ENCODE results near the gene PTGER4. TPM values are rescaled to one million over a fixed set of nuclear protein-coding genes. Genes with fewer than 3 reads are reported as not detected.

The PTGER4 gene
- total and polyA plus RNA-seq, 2 of the 8 experiments (the other 6 are each of a cell fraction or from before 2014, with no cell fraction given), result 0.76 to 1.2 TPM

GRCh38 chr5:40656766-40657165 lies 22.9 kb upstream of the PTGER4 start:
- H3K27ac ChIP-seq (ENCODE audit: low read depth, low read length), result no peak overlapping the region
- H3K4me1 ChIP-seq (replicated peaks in 1 of 4; ENCODE audit: control insufficient read depth in 3 of 4, insufficient read depth in 4 of 4, low read length in 3 of 4), result no peaks in the 10 kb centered on the region
- H2BK5ac ChIP-seq (ENCODE audit: low read depth, low read length), result no peak overlapping the region
- no peak overlapping the region for H3K4me3 ChIP-seq (ENCODE audit: extremely low read depth in 1 of 4, insufficient read depth in 2 of 4, low read depth in 3 of 4, low read length in 4 of 4)
- H3K79me2 ChIP-seq (ENCODE audit: control insufficient read depth in 1 of 2, insufficient read depth in 2 of 2, low read length in 2 of 2), result no peaks in the 10 kb centered on the region
- H2AK5ac ChIP-seq (ENCODE audit: low read depth, low read length), result no peak overlapping the region
- H3K27me3 ChIP-seq (replicated peaks in 1 of 4; ENCODE audit: control insufficient read depth in 3 of 4, extremely low read depth in 1 of 4, insufficient read depth in 3 of 4, low read length in 3 of 4), result no peaks in the 10 kb centered on the region
- TF ChIP-seq NRF1 (IDR thresholded peaks at IDR 0.05; ENCODE audit: low read depth, low read length), result no peak
- TF ChIP-seq, protein P1, sequence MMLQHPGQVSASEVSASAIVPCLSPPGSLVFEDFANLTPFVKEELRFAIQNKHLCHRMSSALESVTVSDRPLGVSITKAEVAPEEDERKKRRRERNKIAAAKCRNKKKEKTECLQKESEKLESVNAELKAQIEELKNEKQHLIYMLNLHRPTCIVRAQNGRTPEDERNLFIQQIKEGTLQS (IDR thresholded peaks at IDR 0.05; ENCODE audit: insufficient read depth, low read depth, low read length), result no peak
- TF ChIP-seq TAF1 (IDR thresholded peaks at IDR 0.05; ENCODE audit: low read depth, low read length), result no peak
- no peak for TF ChIP-seq EGR1 (IDR thresholded peaks at IDR 0.05; ENCODE audit: borderline replicate concordance, low read depth, low read length)
- TF ChIP-seq MAFK (IDR thresholded peaks at IDR 0.05; ENCODE audit: low read depth, low read length), result no peak
- no peak for TF ChIP-seq EP300 (IDR thresholded peaks at IDR 0.05; ENCODE audit: borderline replicate concordance in 1 of 2, low read depth in 2 of 2, low read length in 2 of 2)
- no peak for TF ChIP-seq MAX (IDR thresholded peaks at IDR 0.05)
- TF ChIP-seq KDM4A (IDR thresholded peaks at IDR 0.05; ENCODE audit: low read depth, low read length, severe bottlenecking), result no peak
- no peak for TF ChIP-seq SP4 (IDR thresholded peaks at IDR 0.05; ENCODE audit: low read length)
- TF ChIP-seq SIRT6 (IDR thresholded peaks at IDR 0.05; ENCODE audit: low read length), result no peak
- TF ChIP-seq RBBP5 (IDR thresholded peaks at IDR 0.05; ENCODE audit: borderline replicate concordance, low read depth, low read length), result no peak
- no peak for TF ChIP-seq ASH2L (IDR thresholded peaks at IDR 0.05; ENCODE audit: low read length)
- TF ChIP-seq SP1 (IDR thresholded peaks at IDR 0.05; ENCODE audit: low read depth, low read length), result no peak
- H4K20me1 ChIP-seq (replicated peaks in 1 of 2; ENCODE audit: control insufficient read depth in 1 of 2, insufficient read depth in 2 of 2, low read length in 2 of 2), result no peaks in the 10 kb centered on the region
- no peak overlapping the region for H2AFZ ChIP-seq (ENCODE audit: low read length)
- no peak overlapping the region for H2BK12ac ChIP-seq (ENCODE audit: low read depth, low read length)
- ChIA-PET CTCF (ENCODE audit: partially characterized antibody) (no interaction called here), POLR2A (ENCODE audit: partially characterized antibody) (no interaction called here)
- H3K18ac ChIP-seq (ENCODE audit: extremely low read depth, low read length), result no peak overlapping the region
- no peak overlapping the region for H3K4me2 ChIP-seq (ENCODE audit: insufficient read depth in 1 of 2, low read depth in 2 of 2, low read length in 2 of 2)
- no peak overlapping the region for H3K4ac ChIP-seq (replicated peaks; ENCODE audit: insufficient read length, low read depth, low read length)
- no peak overlapping the region for H3K23ac ChIP-seq (ENCODE audit: insufficient read length)
- no peak overlapping the region for H2BK20ac ChIP-seq (ENCODE audit: low read length)
- H3K56ac ChIP-seq (replicated peaks; ENCODE audit: insufficient read length, low read depth, low read length), result no peak overlapping the region
- no peaks in the 10 kb centered on the region for H3K79me1 ChIP-seq (ENCODE audit: low read depth, low read length)
- H4K91ac ChIP-seq (replicated peaks; ENCODE audit: insufficient read length, low read length), result no peak overlapping the region
- no peak for DNase-seq (ENCODE audit: low read depth in 1 of 2, low spot score in 2 of 2)
- no peaks in the 10 kb centered on the region for H3K9me3 ChIP-seq (ENCODE audit: insufficient read depth in 2 of 2, low read depth in 1 of 2, low read length in 1 of 2)
- H2BK120ac ChIP-seq (replicated peaks; ENCODE audit: low read depth, low read length), result no peak overlapping the region
- no peaks in the 10 kb centered on the region for H3K36me3 ChIP-seq (ENCODE audit: control insufficient read depth in 2 of 4, insufficient read depth in 4 of 4, low read length in 3 of 4)
- FAIRE-seq, result no peak
- H4K8ac ChIP-seq (ENCODE audit: extremely low read depth, insufficient read depth, low read length), result no peak overlapping the region
- no peak overlapping the region for H3K14ac ChIP-seq (ENCODE audit: insufficient read length)
- no peak overlapping the region for H4K5ac ChIP-seq (ENCODE audit: insufficient read length, low read depth, low read length)
- no peaks in the 10 kb centered on the region; the same call in 1 of the 2 replicates for H3K23me2 ChIP-seq (ENCODE audit: low read depth, low read length)
- no peak overlapping the region for H2BK15ac ChIP-seq (ENCODE audit: low read length)
- H3K9ac ChIP-seq (replicated peaks in 1 of 4; ENCODE audit: extremely low read depth in 1 of 4, low read depth in 3 of 4, low read length in 3 of 4), result no peak overlapping the region
